Measurements from ENCODE around the gene RNPS1.

RNPS1 gene

GRCh38 chr16:2223221-2223941 is 44.5 kb downstream of the RNPS1 start, which contains the start of gene E4F1:
E4F1 (plus strand) TSS chr16:2223591; CDS start chr16:2223614, 23 bp downstream.
- WGBS, 2 donors (ENCODE audit: extremely low coverage in 2 of 2, insufficient read length in 2 of 2, insufficient replicate concordance in 1 of 2): no CpG with 5 or more reads among the region's 82 CpGs
- H3K27me3 ChIP-seq (ENCODE audit: control insufficient read depth in 3 of 3, insufficient read depth in 3 of 3, low read depth in 1 of 3, low read length in 3 of 3): no peaks in the 10 kb centered on the region
- H3K36me3 ChIP-seq (replicated peaks in 1 of 2; ENCODE audit: control insufficient read depth in 2 of 2, insufficient read depth in 2 of 2, low read length in 2 of 2): peaks cover 0 to 20% of the 10 kb centered on the region in 2 donors
- peak within 1 kb of the TSS; percentile 96 for H3K18ac ChIP-seq (ENCODE audit: low read length)
- no peak within 1 kb of the TSS for H2BK120ac ChIP-seq (ENCODE audit: low read depth, low read length)
- H3K27ac ChIP-seq (replicated peaks; ENCODE audit: low read length): peak within 1 kb of the TSS; percentile 83
- H2BK15ac ChIP-seq (ENCODE audit: low read length): peak within 1 kb of the TSS; percentile 58
- no peak within 1 kb of the TSS for H4K8ac ChIP-seq (ENCODE audit: low read depth, low read length)
- H3K4ac ChIP-seq (ENCODE audit: low read length): no peak within 1 kb of the TSS
- H2AK5ac ChIP-seq (ENCODE audit: low read depth, low read length): peak within 1 kb of the TSS; percentile 90
- H3K23ac ChIP-seq (ENCODE audit: low read depth, low read length, poor library complexity): peak within 1 kb of the TSS; percentile 99
- peak within 1 kb of the TSS; percentile 95 for H3K9ac ChIP-seq (ENCODE audit: low read depth, low read length, poor library complexity)
- peak within 1 kb of the TSS; percentile 90 for H2BK5ac ChIP-seq (ENCODE audit: low read length)
- no peak within 1 kb of the TSS for H4K91ac ChIP-seq (ENCODE audit: low read depth, low read length, poor library complexity)
- peaks cover 2 to 3% of the 10 kb centered on the region in 2 donors for H3K4me1 ChIP-seq (ENCODE audit: control insufficient read depth in 2 of 2, insufficient read depth in 1 of 2, low read depth in 1 of 2, low read length in 2 of 2)
- H2BK12ac ChIP-seq (ENCODE audit: low read length): no peak within 1 kb of the TSS
- H2AFZ ChIP-seq (ENCODE audit: low read length): peak within 1 kb of the TSS; percentile 98
- peak; percentile 99 for DNase-seq (ENCODE audit: low spot score)
- peak within 1 kb of the TSS; percentile 87 for H3K4me2 ChIP-seq (ENCODE audit: insufficient read depth, low read length, poor library complexity, severe bottlenecking)
- H3K4me3 ChIP-seq (ENCODE audit: low read length in 2 of 2): peak within 1 kb of the TSS; percentile 87 to 92
- peaks cover 11% of the 10 kb centered on the region for H3K79me1 ChIP-seq (ENCODE audit: low read depth, low read length)
- H3K14ac ChIP-seq (ENCODE audit: low read length): peak within 1 kb of the TSS; percentile 75
- no peaks in the 10 kb centered on the region for H3K9me3 ChIP-seq (replicated peaks in 1 of 2; ENCODE audit: control insufficient read depth in 2 of 2, insufficient read depth in 1 of 2, low read depth in 1 of 2, low read length in 2 of 2)

DNA sequence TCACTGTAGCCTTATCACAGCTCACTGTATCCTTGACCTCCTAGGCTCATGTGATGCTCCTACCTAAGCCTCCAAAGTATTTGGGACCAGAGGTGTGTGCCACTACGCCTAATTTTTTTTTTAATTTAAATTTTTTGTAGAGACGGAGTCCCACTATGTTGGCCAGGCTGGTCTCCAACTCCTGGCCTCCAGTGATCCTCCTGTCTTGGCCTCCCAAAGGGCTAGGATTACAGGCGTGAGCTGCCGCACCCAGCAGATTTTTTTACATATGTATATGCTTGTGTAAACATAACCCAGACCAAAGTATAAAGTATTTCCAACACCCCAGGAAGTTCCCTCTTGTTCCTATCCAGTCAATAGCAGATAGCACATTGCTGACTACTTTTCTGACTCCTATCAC is 51.6 kb downstream of the RNPS1 start:
- DNase-seq (ENCODE audit: low spot score): no peak
- Histone ChIP-seq H3K79me1 (ENCODE audit: low read depth, low read length) (peaks cover 16% of the 10 kb centered on the region), H3K4me1 (ENCODE audit: control insufficient read depth in 2 of 2, insufficient read depth in 1 of 2, low read depth in 1 of 2, low read length in 2 of 2) (peaks cover 9 to 11% of the 10 kb centered on the region in 2 donors), H3K4ac (ENCODE audit: low read length) (no peak overlapping the region), H3K23ac (ENCODE audit: low read depth, low read length, poor library complexity) (no peak overlapping the region), H2BK12ac (ENCODE audit: low read length) (no peak overlapping the region), H4K91ac (ENCODE audit: low read depth, low read length, poor library complexity) (no peak overlapping the region), H2AK5ac (ENCODE audit: low read depth, low read length) (no peak overlapping the region), H2BK5ac (ENCODE audit: low read length) (no peak overlapping the region), H3K4me2 (ENCODE audit: insufficient read depth, low read length, poor library complexity, severe bottlenecking) (no peak overlapping the region), H3K27me3 (ENCODE audit: control insufficient read depth in 3 of 3, insufficient read depth in 3 of 3, low read depth in 1 of 3, low read length in 3 of 3) (no peaks in the 10 kb centered on the region), H3K9ac (ENCODE audit: low read depth, low read length, poor library complexity) (no peak overlapping the region), H2BK15ac (ENCODE audit: low read length) (no peak overlapping the region), H2AFZ (ENCODE audit: low read length) (no peak overlapping the region), H2BK120ac (ENCODE audit: low read depth, low read length) (no peak overlapping the region), H3K27ac (replicated peaks; ENCODE audit: low read length) (no peak overlapping the region), H3K18ac (ENCODE audit: low read length) (no peak overlapping the region), H4K8ac (ENCODE audit: low read depth, low read length) (no peak overlapping the region), H3K14ac (ENCODE audit: low read length) (no peak overlapping the region), H3K36me3 (replicated peaks in 1 of 2; ENCODE audit: control insufficient read depth in 2 of 2, insufficient read depth in 2 of 2, low read length in 2 of 2) (peaks cover 17 to 23% of the 10 kb centered on the region in 2 donors), H3K9me3 (replicated peaks in 1 of 2; ENCODE audit: control insufficient read depth in 2 of 2, insufficient read depth in 1 of 2, low read depth in 1 of 2, low read length in 2 of 2) (no peaks in the 10 kb centered on the region), H3K4me3 (ENCODE audit: low read length in 2 of 2) (no peak overlapping the region)
- no CpG with 5 or more reads among the region's 4 CpGs for WGBS, 2 donors (ENCODE audit: extremely low coverage in 2 of 2, insufficient read length in 2 of 2, insufficient replicate concordance in 1 of 2)

GRCh38 chr16:2214719-2214968 is 53.3 kb downstream of the RNPS1 start, which contains the start of gene PGP:
PGP (minus strand) TSS chr16:2214840; CDS start chr16:2214777, 63 bp downstream.
- Histone ChIP-seq H3K14ac (ENCODE audit: low read length) (peak within 1 kb of the TSS; percentile 82), H3K27ac (replicated peaks; ENCODE audit: low read length) (peak within 1 kb of the TSS; percentile 99), H3K79me1 (ENCODE audit: low read depth, low read length) (peaks cover 14% of the 10 kb centered on the region), H4K91ac (ENCODE audit: low read depth, low read length, poor library complexity) (no peak within 1 kb of the TSS), H3K4ac (ENCODE audit: low read length) (peak within 1 kb of the TSS; percentile 76), H3K27me3 (ENCODE audit: control insufficient read depth in 3 of 3, insufficient read depth in 3 of 3, low read depth in 1 of 3, low read length in 3 of 3) (no peaks in the 10 kb centered on the region), H3K4me1 (ENCODE audit: control insufficient read depth in 2 of 2, insufficient read depth in 1 of 2, low read depth in 1 of 2, low read length in 2 of 2) (peaks cover 9 to 11% of the 10 kb centered on the region in 2 donors), H4K8ac (ENCODE audit: low read depth, low read length) (no peak within 1 kb of the TSS), H2AFZ (ENCODE audit: low read length) (peak within 1 kb of the TSS; percentile 94), H2BK15ac (ENCODE audit: low read length) (peak within 1 kb of the TSS; percentile 81), H2AK5ac (ENCODE audit: low read depth, low read length) (peak within 1 kb of the TSS; percentile 84), H2BK12ac (ENCODE audit: low read length) (peak within 1 kb of the TSS; percentile 41), H3K23ac (ENCODE audit: low read depth, low read length, poor library complexity) (peak within 1 kb of the TSS; percentile 95), H3K36me3 (replicated peaks in 1 of 2; ENCODE audit: control insufficient read depth in 2 of 2, insufficient read depth in 2 of 2, low read length in 2 of 2) (peaks cover 19 to 30% of the 10 kb centered on the region in 2 donors), H2BK5ac (ENCODE audit: low read length) (peak within 1 kb of the TSS; percentile 94), H2BK120ac (ENCODE audit: low read depth, low read length) (no peak within 1 kb of the TSS), H3K18ac (ENCODE audit: low read length) (peak within 1 kb of the TSS; percentile 99), H3K9ac (ENCODE audit: low read depth, low read length, poor library complexity) (peak within 1 kb of the TSS; percentile 98), H3K4me2 (ENCODE audit: insufficient read depth, low read length, poor library complexity, severe bottlenecking) (peak within 1 kb of the TSS; percentile 96), H3K4me3 (ENCODE audit: low read length in 2 of 2) (peak within 1 kb of the TSS; percentile 99 to 100), H3K9me3 (replicated peaks in 1 of 2; ENCODE audit: control insufficient read depth in 2 of 2, insufficient read depth in 1 of 2, low read depth in 1 of 2, low read length in 2 of 2) (no peaks in the 10 kb centered on the region)
- DNase-seq (ENCODE audit: low spot score): no peak
- WGBS, 2 donors (ENCODE audit: extremely low coverage in 2 of 2, insufficient read length in 2 of 2, insufficient replicate concordance in 1 of 2): no CpG with 5 or more reads among the region's 48 CpGs

DNA sequence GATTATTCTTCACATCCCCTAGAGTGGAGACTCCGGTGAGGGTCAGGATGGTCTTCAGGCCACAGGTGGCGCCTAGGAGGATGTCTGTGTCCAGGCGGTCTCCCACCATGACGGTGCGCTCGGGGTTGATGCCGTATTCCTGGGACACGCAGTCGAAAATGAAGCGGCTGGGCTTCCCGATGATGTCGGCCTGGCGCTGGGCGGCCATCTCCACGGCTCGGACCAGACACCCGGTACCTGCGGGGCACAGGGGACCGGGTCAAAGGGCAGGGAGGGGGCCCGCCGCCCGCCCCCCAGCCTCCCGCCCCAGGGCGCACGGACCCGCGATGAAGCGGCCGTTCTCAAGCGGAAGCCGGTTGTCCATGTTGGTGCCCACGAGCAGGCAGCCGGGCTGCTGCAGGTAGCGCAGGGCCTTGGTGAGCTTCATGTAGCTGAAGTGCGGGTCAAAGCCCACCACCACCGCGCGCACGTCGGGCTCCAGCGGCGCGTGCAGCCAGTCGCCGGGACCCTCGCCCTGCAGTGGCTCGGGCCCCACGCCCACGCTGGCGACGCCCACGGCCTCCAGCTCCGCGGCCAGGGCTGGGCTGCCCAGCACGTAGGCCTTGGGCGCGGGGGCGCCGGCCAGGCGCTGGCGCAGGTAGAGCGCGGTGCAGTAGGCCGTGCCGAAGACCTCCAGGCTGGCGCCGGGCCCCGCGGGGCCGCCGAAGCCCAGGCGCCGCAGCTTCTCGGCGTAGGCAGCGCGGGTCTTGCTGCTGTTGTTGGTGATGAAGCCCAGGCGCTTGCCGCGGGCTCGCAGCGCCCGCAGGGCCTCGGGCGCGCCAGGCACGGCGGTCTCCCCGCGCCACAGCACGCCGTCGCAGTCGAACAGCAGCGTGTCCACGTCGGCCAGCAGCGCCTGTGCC is 53.9 kb downstream of the RNPS1 start:
- Histone ChIP-seq H3K9me3 (replicated peaks in 1 of 2; ENCODE audit: control insufficient read depth in 2 of 2, insufficient read depth in 1 of 2, low read depth in 1 of 2, low read length in 2 of 2) (no peaks in the 10 kb centered on the region), H2BK12ac (ENCODE audit: low read length) (peak overlapping the region; percentile 41), H3K27ac (replicated peaks; ENCODE audit: low read length) (peak overlapping the region; percentile 81), H3K4me2 (ENCODE audit: insufficient read depth, low read length, poor library complexity, severe bottlenecking) (peak overlapping the region; percentile 96), H2AFZ (ENCODE audit: low read length) (peak overlapping the region; percentile 81), H3K27me3 (ENCODE audit: control insufficient read depth in 3 of 3, insufficient read depth in 3 of 3, low read depth in 1 of 3, low read length in 3 of 3) (no peaks in the 10 kb centered on the region), H3K79me1 (ENCODE audit: low read depth, low read length) (peaks cover 14% of the 10 kb centered on the region), H4K91ac (ENCODE audit: low read depth, low read length, poor library complexity) (no peak overlapping the region), H3K9ac (ENCODE audit: low read depth, low read length, poor library complexity) (peak overlapping the region; percentile 98), H3K23ac (ENCODE audit: low read depth, low read length, poor library complexity) (peak overlapping the region; percentile 95), H3K14ac (ENCODE audit: low read length) (peak overlapping the region; percentile 82), H2BK5ac (ENCODE audit: low read length) (peak overlapping the region; percentile 94), H2BK120ac (ENCODE audit: low read depth, low read length) (no peak overlapping the region), H2BK15ac (ENCODE audit: low read length) (peak overlapping the region; percentile 26), H2AK5ac (ENCODE audit: low read depth, low read length) (peak overlapping the region; percentile 84), H3K18ac (ENCODE audit: low read length) (peak overlapping the region; percentile 96), H3K4ac (ENCODE audit: low read length) (no peak overlapping the region), H3K4me1 (ENCODE audit: control insufficient read depth in 2 of 2, insufficient read depth in 1 of 2, low read depth in 1 of 2, low read length in 2 of 2) (peaks cover 9 to 11% of the 10 kb centered on the region in 2 donors), H3K4me3 (ENCODE audit: low read length in 2 of 2) (peak overlapping the region; percentile 97 to 100), H4K8ac (ENCODE audit: low read depth, low read length) (no peak overlapping the region), H3K36me3 (replicated peaks in 1 of 2; ENCODE audit: control insufficient read depth in 2 of 2, insufficient read depth in 2 of 2, low read length in 2 of 2) (peaks cover 22 to 36% of the 10 kb centered on the region in 2 donors)
- WGBS, 2 donors (ENCODE audit: extremely low coverage in 2 of 2, insufficient read length in 2 of 2, insufficient replicate concordance in 1 of 2): no CpG with 5 or more reads among the region's 98 CpGs
- no peak for DNase-seq (ENCODE audit: low spot score)
